Nephron (organoid): ENCODE results near the gene MMAA.
"Not testable (repeated sequence)": the region's sequence is repeated elsewhere in the genome, so short reads cannot be mapped to it uniquely, and the experiment has no call there.

Source experiments
- H3K27ac Mint-ChIP-seq, 3 experiments: 2 replicates each; pipeline ENCODE4 v1.8.0; 2020; ENCODE audit warnings: mixed read lengths in 3 of 3, mild to moderate bottlenecking in 2 of 3, moderate library complexity in 1 of 3
- H3K27me3 Mint-ChIP-seq: 2 replicates; pipeline ENCODE4 v1.8.0; 2021; ENCODE audit warnings: low read depth, mild to moderate bottlenecking, moderate library complexity, mixed read lengths
- H3K36me3 Mint-ChIP-seq: 2 replicates; pipeline ENCODE4 v1.8.0; 2020; ENCODE audit warnings: low read depth, mixed read lengths
- H3K4me1 Mint-ChIP-seq: 2 replicates; pipeline ENCODE4 v1.8.0; 2020; ENCODE audit warnings: mixed read lengths
- H3K4me3 Mint-ChIP-seq, 3 experiments: 2 replicates each; pipeline ENCODE4 v1.8.0; 2020; ENCODE audit warnings: mild to moderate bottlenecking in 3 of 3, mixed read lengths in 3 of 3, moderate library complexity in 2 of 3
- H3K9me3 Mint-ChIP-seq: 2 replicates; pipeline ENCODE4 v1.8.0; 2020; ENCODE audit warnings: mixed read lengths
- CTCF ChIP-seq, 3 experiments: fragments of 200-600 bp; sonication (generic); IDR thresholded peaks; one replicate each; pipeline ENCODE4 v1.5.0; 2021; ENCODE audit warnings: antibody characterized with exemption in 3 of 3; ENCODE audit not compliant: unreplicated experiment in 3 of 3

Gene MMAA

GRCh38 chr4:145686991-145687390, 67.8 kb downstream of the MMAA start:
- Mint-ChIP-seq H3K9me3 (peaks cover 6% of the 10 kb centered on the region), H3K27me3 (peaks cover 4% of the 10 kb centered on the region), H3K4me3 (no peak overlapping the region), H3K27ac (no peak overlapping the region), H3K36me3 (no peaks in the 10 kb centered on the region), H3K4me1 (no peaks in the 10 kb centered on the region)
- no peak for TF ChIP-seq CTCF (IDR thresholded peaks at IDR 0.05; ENCODE audit: unreplicated experiment in 3 of 3)

GRCh38 chr4:145690610-145691009, 71.4 kb downstream of the MMAA start:
- H3K4me1 Mint-ChIP-seq = no peaks in the 10 kb centered on the region
- H3K4me3 Mint-ChIP-seq = no peak overlapping the region
- H3K36me3 Mint-ChIP-seq = peaks cover 7% of the 10 kb centered on the region
- H3K27me3 Mint-ChIP-seq = no peaks in the 10 kb centered on the region
- peaks cover 11% of the 10 kb centered on the region for H3K9me3 Mint-ChIP-seq
- no peak for TF ChIP-seq CTCF (IDR thresholded peaks at IDR 0.05; ENCODE audit: unreplicated experiment in 3 of 3)
- no peak overlapping the region for H3K27ac Mint-ChIP-seq

- H3K27ac Mint-ChIP-seq, H3K4me1 Mint-ChIP-seq, H3K27me3 Mint-ChIP-seq, H3K36me3 Mint-ChIP-seq, H3K4me3 Mint-ChIP-seq: not testable (repeated sequence)
- peaks cover 13% of the 10 kb centered on the region for H3K9me3 Mint-ChIP-seq
These were observed 72.2 kb downstream of the MMAA start for GRCh38 chr4:145691416-145691815.

- Mint-ChIP-seq H3K36me3 (peaks cover 7% of the 10 kb centered on the region), H3K27ac (no peak overlapping the region), H3K9me3 (peaks cover 16% of the 10 kb centered on the region), H3K27me3 (no peaks in the 10 kb centered on the region), H3K4me1 (no peaks in the 10 kb centered on the region), H3K4me3 (no peak overlapping the region)
- TF ChIP-seq CTCF (IDR thresholded peaks at IDR 0.05; ENCODE audit: unreplicated experiment in 3 of 3) = no peak
These were observed 75.7 kb downstream of the MMAA start for GRCh38 chr4:145694929-145695328.

- Mint-ChIP-seq H3K4me3 (no peak overlapping the region), H3K9me3 (peaks cover 16% of the 10 kb centered on the region), H3K27me3 (peaks cover 4% of the 10 kb centered on the region), H3K36me3 (peaks cover 7% of the 10 kb centered on the region), H3K4me1 (no peaks in the 10 kb centered on the region), H3K27ac (no peak overlapping the region)
- no peak for TF ChIP-seq CTCF (IDR thresholded peaks at IDR 0.05; ENCODE audit: unreplicated experiment in 3 of 3)
These were observed 78.1 kb downstream of the MMAA start for GRCh38 chr4:145697332-145697731.

- Mint-ChIP-seq H3K4me1 (no peaks in the 10 kb centered on the region), H3K27me3 (peaks cover 4% of the 10 kb centered on the region)
- no peak for TF ChIP-seq CTCF (IDR thresholded peaks at IDR 0.05; ENCODE audit: unreplicated experiment in 3 of 3)
These were observed 79.3 kb downstream of the MMAA start for GRCh38 chr4:145698507-145698906.

More at GRCh38 chr4:145698507-145698906, 79.3 kb downstream of the MMAA start:
- H3K4me3 Mint-ChIP-seq = no peak overlapping the region
- peaks cover 16% of the 10 kb centered on the region for H3K9me3 Mint-ChIP-seq
- H3K27ac Mint-ChIP-seq = no peak overlapping the region
- H3K36me3 Mint-ChIP-seq = peaks cover 7% of the 10 kb centered on the region
